GM10847 (cell line): ENCODE measurements around the gene CCL22.

Source experiments
- POLR2A ChIP-seq: IDR thresholded peaks from 2 replicates; pipeline ENCODE4 v1.6.1; 2011; ENCODE audit not compliant: insufficient read length; ENCODE audit errors: extremely low read depth

Gene CCL22

GRCh38 chr16:57341441-57342303, 16.9 kb upstream of the CCL22 start:
- no peak for TF ChIP-seq POLR2A

- TF ChIP-seq POLR2A: no peak
Measured at GRCh38 chr16:57343221-57343620, 15.4 kb upstream of the CCL22 start.

- TF ChIP-seq POLR2A: no peak
Measured at GRCh38 chr16:57345021-57345420, 13.6 kb upstream of the CCL22 start.

- no peak for TF ChIP-seq POLR2A
Measured at GRCh38 chr16:57345666-57346204, 12.8 kb upstream of the CCL22 start.

GRCh38 chr16:57347858-57348257, 10.7 kb upstream of the CCL22 start:
- no peak for TF ChIP-seq POLR2A

GRCh38 chr16:57348327-57348726, 10.3 kb upstream of the CCL22 start:
- TF ChIP-seq POLR2A: no peak

- TF ChIP-seq POLR2A: no peak
Measured at GRCh38 chr16:57349212-57350031, 9.2 kb upstream of the CCL22 start.

- no peak for TF ChIP-seq POLR2A
Measured at GRCh38 chr16:57352636-57353047, 5.9 kb upstream of the CCL22 start.

GRCh38 chr16:57354311-57354710, 4.3 kb upstream of the CCL22 start:
- TF ChIP-seq POLR2A: no peak

- no peak for TF ChIP-seq POLR2A
Measured at GRCh38 chr16:57355898-57356414, 2.6 kb upstream of the CCL22 start.

- TF ChIP-seq POLR2A: no peak
Measured at GRCh38 chr16:57356547-57356946, 2.0 kb upstream of the CCL22 start.

GRCh38 chr16:57357330-57358085, 1.1 kb upstream of the CCL22 start:
- no peak for TF ChIP-seq POLR2A

GRCh38 chr16:57358086-57358420, 530 bp upstream of the CCL22 start:
- no peak for TF ChIP-seq POLR2A

GRCh38 chr16:57360321-57360935, 1.8 kb downstream of the CCL22 start:
- TF ChIP-seq POLR2A: no peak

- TF ChIP-seq POLR2A: no peak
Measured at GRCh38 chr16:57361404-57361803, 2.8 kb downstream of the CCL22 start.
